Vagina (tissue), 2 donors: ENCODE measurements around the gene DNAJC11. TPM values are rescaled to one million over a fixed set of nuclear protein-coding genes. Genes with fewer than 3 reads are reported as not detected.

Source experiments
- DNase-seq, 2 donors: peaks; one replicate each; pipeline ENCODE4 v3.0.0-alpha.2; 2017; ENCODE audit errors: extremely low spot score in 2 of 2
- H3K27ac ChIP-seq: fragments of 200-600 bp; sonication (generic); one replicate; pipeline ENCODE4 v1.5.1; 2019
- H3K27me3 ChIP-seq: fragments of 200-600 bp; sonication (generic); one replicate; pipeline ENCODE4 v1.5.1; 2019
- H3K36me3 ChIP-seq, 2 donors: fragments of 200-600 bp; sonication (generic); one replicate each; pipeline ENCODE4 v1.5.1; 2017 to 2019
- H3K4me1 ChIP-seq: fragments of 200-600 bp; sonication (generic); one replicate; pipeline ENCODE4 v1.5.1; 2019
- H3K4me3 ChIP-seq, 2 donors: fragments of 200-600 bp; sonication (generic); 1 replicate in 1 of 2; 2 replicates in 1 of 2; pipeline ENCODE4 v1.5.1; 2016 to 2019
- H3K9me3 ChIP-seq: fragments of 200-600 bp; sonication (generic); one replicate; pipeline ENCODE4 v1.5.1; 2019
- POLR2A ChIP-seq, 2 donors: fragments of 450-650 bp; IDR thresholded peaks; one replicate each; pipeline ENCODE4 v1.6.1; 2017; ENCODE audit warnings: antibody characterized with exemption in 2 of 2, mild to moderate bottlenecking in 2 of 2, moderate library complexity in 2 of 2
- POLR2AphosphoS5 ChIP-seq, 2 donors: sonication (generic); formaldehyde crosslinking; IDR thresholded peaks; one replicate each; pipeline ENCODE4 v1.9.0; 2017; ENCODE audit warnings: antibody characterized with exemption in 2 of 2, mild to moderate bottlenecking in 2 of 2, low read depth in 1 of 2; ENCODE audit not compliant: insufficient read depth in 1 of 2
- intact Hi-C: fragments of 100-400 bp; cut with DNase I; formaldehyde crosslinking; loops from one replicate; pipeline ENCODE4 v1.15.1; 2023
- total RNA-seq: library from RNA; depleted of rRNA; stranded (reverse); fragments of >200 nt; gene quantifications from one replicate; pipeline ENCODE4 v1.2.3, GENCODE V29; 2016
- TF ChIP-seq, protein P1 (sequence below), 3 experiments: fragments of 450-650 bp in 2 of 3; fragments of 200-600 bp in 1 of 3; sonication (generic) in 1 of 3; IDR thresholded peaks; one replicate each; pipeline ENCODE4 v1.5.1; 2017 to 2019; ENCODE audit warnings: antibody characterized with exemption in 3 of 3, mild to moderate bottlenecking in 2 of 3, moderate library complexity in 2 of 3

Gene DNAJC11
- total RNA-seq, 1 donor from 2014 or later, result 29.2 TPM

DNA sequence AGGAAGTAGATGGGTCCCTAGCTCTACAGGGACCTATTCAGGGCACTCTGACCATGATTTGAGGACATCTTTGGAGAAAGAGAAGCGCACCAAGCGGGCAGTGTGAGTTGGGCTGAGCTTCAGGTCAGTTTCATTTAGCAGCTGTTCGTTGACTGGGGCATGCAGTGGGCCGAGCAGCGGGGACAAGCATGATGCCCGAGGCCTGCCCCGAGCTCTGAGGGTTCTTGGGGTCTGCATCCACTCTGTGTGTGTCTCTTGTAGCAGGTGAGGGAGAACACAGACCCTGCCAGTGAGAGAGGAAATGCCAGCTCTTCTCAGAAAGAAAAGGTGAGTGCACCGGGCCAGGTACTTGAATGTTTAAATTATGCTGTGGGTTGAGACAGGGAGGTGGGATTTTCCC is 71.6 kb downstream of the DNAJC11 start:
- H3K9me3 ChIP-seq, result no peaks in the 10 kb centered on the region
- H3K4me3 ChIP-seq, result no peak overlapping the region
- DNase-seq, result no peak
- intact Hi-C loops, result no loop called here
- no peak overlapping the region for H3K27ac ChIP-seq
- TF ChIP-seq POLR2A (IDR thresholded peaks at IDR 0.05) (no peak), POLR2AphosphoS5 (IDR thresholded peaks at IDR 0.05; ENCODE audit: insufficient read depth in 1 of 2, low read depth in 1 of 2) (no peak)
- TF ChIP-seq, protein P1, sequence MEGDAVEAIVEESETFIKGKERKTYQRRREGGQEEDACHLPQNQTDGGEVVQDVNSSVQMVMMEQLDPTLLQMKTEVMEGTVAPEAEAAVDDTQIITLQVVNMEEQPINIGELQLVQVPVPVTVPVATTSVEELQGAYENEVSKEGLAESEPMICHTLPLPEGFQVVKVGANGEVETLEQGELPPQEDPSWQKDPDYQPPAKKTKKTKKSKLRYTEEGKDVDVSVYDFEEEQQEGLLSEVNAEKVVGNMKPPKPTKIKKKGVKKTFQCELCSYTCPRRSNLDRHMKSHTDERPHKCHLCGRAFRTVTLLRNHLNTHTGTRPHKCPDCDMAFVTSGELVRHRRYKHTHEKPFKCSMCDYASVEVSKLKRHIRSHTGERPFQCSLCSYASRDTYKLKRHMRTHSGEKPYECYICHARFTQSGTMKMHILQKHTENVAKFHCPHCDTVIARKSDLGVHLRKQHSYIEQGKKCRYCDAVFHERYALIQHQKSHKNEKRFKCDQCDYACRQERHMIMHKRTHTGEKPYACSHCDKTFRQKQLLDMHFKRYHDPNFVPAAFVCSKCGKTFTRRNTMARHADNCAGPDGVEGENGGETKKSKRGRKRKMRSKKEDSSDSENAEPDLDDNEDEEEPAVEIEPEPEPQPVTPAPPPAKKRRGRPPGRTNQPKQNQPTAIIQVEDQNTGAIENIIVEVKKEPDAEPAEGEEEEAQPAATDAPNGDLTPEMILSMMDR (IDR thresholded peaks at IDR 0.05), result no peak
- peaks cover 0 to 60% of the 10 kb centered on the region in 2 donors for H3K36me3 ChIP-seq
- H3K4me1 ChIP-seq, result peaks cover 30% of the 10 kb centered on the region
- no peaks in the 10 kb centered on the region for H3K27me3 ChIP-seq

DNA sequence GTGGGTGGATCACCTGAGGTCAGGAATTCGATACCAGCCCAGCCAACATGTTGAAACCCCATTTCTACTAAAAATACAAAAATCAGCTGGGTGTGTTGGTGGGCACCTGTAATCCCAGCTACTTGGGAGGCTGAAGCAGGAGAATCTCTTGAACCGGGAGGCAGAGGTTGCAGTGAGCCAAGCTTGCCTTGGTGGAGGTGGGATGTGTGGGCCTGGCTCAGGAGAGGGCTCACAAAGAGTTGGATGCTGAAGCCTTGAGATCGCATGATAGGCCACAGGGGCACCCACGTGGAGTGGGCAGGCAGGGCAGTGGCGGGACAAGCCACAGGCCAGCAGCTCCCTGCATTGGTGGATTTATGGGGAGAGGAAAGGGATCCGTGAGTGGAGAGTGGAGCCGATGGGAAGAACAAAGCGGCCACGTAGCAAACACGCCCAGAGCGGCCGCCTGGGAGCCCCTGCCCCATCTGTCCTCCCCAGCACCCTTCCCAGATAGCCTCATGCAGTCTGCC is 72.6 kb downstream of the DNAJC11 start:
- no peaks in the 10 kb centered on the region for H3K9me3 ChIP-seq
- H3K27ac ChIP-seq, result no peak overlapping the region
- DNase-seq, result no peak
- intact Hi-C loops, result no loop called here
- H3K4me1 ChIP-seq, result peaks cover 38% of the 10 kb centered on the region
- no peak overlapping the region for H3K4me3 ChIP-seq
- no peaks in the 10 kb centered on the region for H3K27me3 ChIP-seq
- H3K36me3 ChIP-seq, result peaks cover 0 to 51% of the 10 kb centered on the region in 2 donors
- TF ChIP-seq POLR2AphosphoS5 (IDR thresholded peaks at IDR 0.05; ENCODE audit: insufficient read depth in 1 of 2, low read depth in 1 of 2) (no peak), POLR2A (IDR thresholded peaks at IDR 0.05) (no peak)
- TF ChIP-seq, protein P1 (IDR thresholded peaks at IDR 0.05), result no peak

DNA sequence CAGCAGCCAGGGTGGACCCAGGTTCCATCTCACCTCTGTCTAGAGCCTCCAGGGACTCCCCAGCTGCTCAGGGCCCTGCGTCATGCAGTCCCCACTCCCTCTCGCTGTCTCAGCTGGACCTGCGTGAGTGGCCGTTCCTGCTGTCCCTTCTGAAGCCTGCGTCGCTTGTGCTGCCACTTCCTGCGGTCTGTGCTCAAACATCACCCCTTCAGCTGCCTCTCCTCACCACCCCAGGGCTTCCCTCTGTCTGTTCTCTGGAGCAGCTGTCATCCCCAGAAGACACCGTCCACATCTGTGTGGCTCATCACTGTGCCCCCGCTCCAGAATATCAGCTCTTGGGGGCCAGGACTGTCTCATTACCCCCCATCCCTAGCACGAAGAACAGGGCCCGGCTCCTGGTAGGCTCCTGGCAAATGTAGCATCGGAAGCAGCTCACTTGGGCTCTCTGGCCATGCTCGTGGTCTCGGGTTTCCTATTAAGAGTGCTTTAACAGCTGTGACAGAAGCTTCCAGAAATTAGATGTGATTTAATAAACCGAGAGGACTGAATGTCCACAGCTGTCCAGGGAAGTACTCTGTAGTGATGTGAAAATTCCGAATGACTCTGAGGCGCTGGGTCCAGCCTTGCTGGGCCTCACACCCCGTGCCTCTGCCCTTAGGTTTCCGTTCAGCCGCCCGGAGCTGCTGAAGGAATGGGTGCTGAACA is 73.6 kb downstream of the DNAJC11 start:
- no peaks in the 10 kb centered on the region for H3K9me3 ChIP-seq
- TF ChIP-seq, protein P1 (IDR thresholded peaks at IDR 0.05), result no peak
- TF ChIP-seq POLR2A (IDR thresholded peaks at IDR 0.05) (no peak), POLR2AphosphoS5 (IDR thresholded peaks at IDR 0.05; ENCODE audit: insufficient read depth in 1 of 2, low read depth in 1 of 2) (no peak)
- no peak overlapping the region for H3K27ac ChIP-seq
- H3K4me1 ChIP-seq, result peaks cover 48% of the 10 kb centered on the region
- no peak for DNase-seq
- H3K4me3 ChIP-seq, result no peak overlapping the region
- H3K27me3 ChIP-seq, result no peaks in the 10 kb centered on the region
- intact Hi-C loops, result no loop called here
- H3K36me3 ChIP-seq, result peaks cover 0 to 42% of the 10 kb centered on the region in 2 donors

DNA sequence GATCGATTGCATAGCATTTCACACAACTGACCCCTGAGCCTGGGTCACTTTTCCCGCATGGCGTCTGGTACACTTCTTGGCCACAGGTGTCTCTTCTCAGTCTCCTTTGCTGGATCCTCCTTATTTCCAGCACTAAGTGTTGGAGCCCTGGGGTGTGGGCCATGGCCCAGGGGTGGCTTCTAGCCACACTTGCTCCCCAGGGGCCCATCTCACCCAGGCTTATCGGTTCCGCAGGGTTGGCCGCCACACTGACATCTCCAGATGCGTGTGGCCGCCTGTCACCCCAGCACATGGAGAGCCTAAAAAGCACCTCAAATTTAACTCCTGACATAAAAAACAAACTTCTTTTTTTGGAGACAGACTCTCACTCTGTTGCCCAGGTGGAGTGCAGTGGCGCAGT is 74.6 kb downstream of the DNAJC11 start:
- Histone ChIP-seq H3K4me1 (peaks cover 58% of the 10 kb centered on the region), H3K27ac (no peak overlapping the region), H3K9me3 (no peaks in the 10 kb centered on the region), H3K4me3 (no peak overlapping the region), H3K27me3 (no peaks in the 10 kb centered on the region), H3K36me3 (peaks cover 0 to 33% of the 10 kb centered on the region in 2 donors)
- DNase-seq, result no peak
- intact Hi-C loops, result no loop called here
- TF ChIP-seq, protein P1 (IDR thresholded peaks at IDR 0.05), result no peak
- TF ChIP-seq POLR2A (IDR thresholded peaks at IDR 0.05) (no peak), POLR2AphosphoS5 (IDR thresholded peaks at IDR 0.05; ENCODE audit: insufficient read depth in 1 of 2, low read depth in 1 of 2) (no peak)

DNA sequence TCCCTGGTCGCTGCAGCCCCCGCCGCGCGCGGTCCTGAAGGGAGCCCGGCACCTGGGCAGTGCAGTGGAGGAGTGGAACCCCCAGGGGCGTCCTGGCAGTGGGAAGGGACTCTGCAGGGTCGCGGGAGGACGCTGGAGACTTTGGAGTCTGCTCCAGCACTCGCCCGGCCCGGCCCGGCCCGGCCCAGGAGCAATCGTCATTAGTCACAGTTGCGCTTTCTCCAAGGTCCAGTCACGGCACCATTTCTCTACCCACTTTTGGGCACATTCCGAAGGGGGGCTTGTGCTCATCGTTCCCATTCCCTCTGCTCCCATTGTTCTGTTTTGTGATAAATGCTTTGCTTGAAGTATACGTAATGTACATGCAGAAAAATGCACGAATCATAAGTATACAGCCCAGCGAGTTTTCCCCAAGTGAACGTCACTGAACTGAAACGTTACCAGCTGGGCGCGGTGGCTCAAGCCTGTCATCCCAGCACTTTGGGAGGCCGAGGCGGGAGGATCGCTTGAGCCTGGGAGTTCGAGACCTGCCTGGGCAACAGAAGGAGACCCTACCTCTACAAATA is 75.9 kb downstream of the DNAJC11 start:
- DNase-seq, result no peak
- Histone ChIP-seq H3K36me3 (peaks cover 0 to 33% of the 10 kb centered on the region in 2 donors), H3K4me3 (peak overlapping the region; percentile 76 to 96), H3K27me3 (no peaks in the 10 kb centered on the region), H3K27ac (peak overlapping the region; percentile 74), H3K4me1 (peaks cover 62% of the 10 kb centered on the region), H3K9me3 (no peaks in the 10 kb centered on the region)
- TF ChIP-seq POLR2AphosphoS5 (IDR thresholded peaks at IDR 0.05; ENCODE audit: insufficient read depth in 1 of 2, low read depth in 1 of 2), result no peak
- no peak for TF ChIP-seq POLR2A (IDR thresholded peaks at IDR 0.05)
- TF ChIP-seq, protein P1 (IDR thresholded peaks at IDR 0.05), result no peak
- intact Hi-C loops, result no loop called here
